DND-41 (cell line): ENCODE measurements around the gene CDH19.

Experiments used
- CTCF ChIP-seq: IDR thresholded peaks from 2 replicates; pipeline ENCODE4 v1.5.1; 2012; ENCODE audit warnings: borderline replicate concordance, low read length, moderate library complexity, mild to moderate bottlenecking; ENCODE audit not compliant: poor library complexity, severe bottlenecking; ENCODE audit errors: extremely low read depth
- EZH2 ChIP-seq: IDR thresholded peaks from 3 replicates; pipeline ENCODE4 v1.6.1; 2012; ENCODE audit warnings: borderline replicate concordance, low read depth, mild to moderate bottlenecking, moderate library complexity, low read length, inconsistent platforms; ENCODE audit not compliant: severe bottlenecking

GRCh38 chr18:66562279-66562678, 41.6 kb downstream of the CDH19 start:
- TF ChIP-seq CTCF (no peak), EZH2 (no peak)
